GM18858 (cell line): Measurements from ENCODE around the gene LRP11.

Source experiments
- ATAC-seq: cut with Tn5 transposase; IDR thresholded peaks from one replicate; pipeline ENCODE4 v1.9.1; 2021; ENCODE audit not compliant: unreplicated experiment

Gene LRP11

GRCh38 chr6:149806127-149806526, 58.0 kb downstream of the LRP11 start:
- no peak for ATAC-seq

DNA sequence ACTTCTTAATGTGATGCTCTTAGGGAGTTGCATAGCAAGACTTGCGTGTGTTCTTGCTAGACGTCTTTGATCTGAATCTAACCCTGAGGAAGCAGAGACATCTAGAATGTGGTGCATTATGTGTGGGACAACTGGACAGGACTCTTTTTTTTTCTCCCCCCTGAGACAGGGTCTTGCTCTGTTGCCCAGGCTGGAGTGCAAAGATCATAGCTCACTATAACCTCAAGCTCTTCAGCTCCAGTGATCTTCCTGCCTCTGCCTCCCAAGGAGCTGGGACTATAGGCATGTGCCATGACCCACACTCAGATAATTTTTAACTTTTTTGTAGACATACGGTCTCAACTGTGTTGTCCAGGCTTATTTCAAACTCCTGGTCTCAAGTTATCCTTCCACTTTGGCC, 80.6 kb downstream of the LRP11 start:
- no peak for ATAC-seq

DNA sequence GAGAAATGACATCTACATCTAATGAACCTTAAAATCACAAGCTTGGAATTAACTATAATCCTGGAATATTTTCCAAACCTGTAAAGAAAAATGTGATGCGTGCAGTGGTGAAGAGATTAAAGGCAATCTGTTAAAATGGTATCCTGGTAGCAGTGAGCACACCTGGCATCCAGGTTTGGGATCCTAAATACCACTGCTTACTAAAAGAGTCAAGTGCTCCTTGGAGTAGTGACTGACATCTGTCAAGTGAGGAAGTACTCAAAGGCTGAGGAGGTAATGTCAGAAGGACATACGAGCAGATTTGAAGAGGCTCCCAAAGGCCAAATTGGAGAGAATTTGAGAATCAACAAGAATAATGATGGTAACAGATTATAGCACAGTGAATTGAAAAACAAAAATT, 81.8 kb downstream of the LRP11 start:
- ATAC-seq, result no peak

- ATAC-seq, result no peak
These were observed 82.4 kb downstream of the LRP11 start for GRCh38 chr6:149781715-149782114.

GRCh38 chr6:149779644-149779963, 84.6 kb downstream of the LRP11 start:
- no peak for ATAC-seq

GRCh38 chr6:149777624-149778023, 86.5 kb downstream of the LRP11 start:
- no peak for ATAC-seq

DNA sequence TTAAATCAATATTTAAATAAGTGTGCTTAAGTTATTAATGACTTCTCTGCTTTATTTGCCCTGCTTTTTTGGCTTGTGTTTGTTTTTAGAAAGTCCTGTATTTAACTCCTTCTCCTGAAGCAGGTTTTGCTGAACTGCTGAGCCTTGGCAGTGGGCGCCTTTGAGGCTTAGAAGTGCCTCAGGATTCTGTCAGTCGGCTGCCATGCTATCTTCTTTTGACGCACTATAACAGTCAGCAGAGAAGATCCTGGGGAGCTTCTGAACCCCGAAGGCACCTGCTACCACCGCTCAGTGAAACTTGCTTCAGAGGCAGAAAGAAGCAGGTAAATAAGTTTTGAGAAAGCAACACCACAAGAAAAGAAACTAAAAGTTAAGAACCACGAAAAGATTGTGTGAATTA, 92.2 kb downstream of the LRP11 start:
- no peak for ATAC-seq

- ATAC-seq, result no peak
These were observed 93.0 kb downstream of the LRP11 start for GRCh38 chr6:149771185-149771584.

GRCh38 chr6:149769676-149770075, 94.5 kb downstream of the LRP11 start:
- ATAC-seq, result no peak
